ENCODE measurements around the gene DGKQ. TPM values are rescaled to one million over a fixed set of nuclear protein-coding genes. Genes with fewer than 3 reads are reported as not detected.

Gene DGKQ
- total RNA-seq, 4 donors from 2014 or later, result 51.8 to 147 (median 86.0) TPM

DNA sequence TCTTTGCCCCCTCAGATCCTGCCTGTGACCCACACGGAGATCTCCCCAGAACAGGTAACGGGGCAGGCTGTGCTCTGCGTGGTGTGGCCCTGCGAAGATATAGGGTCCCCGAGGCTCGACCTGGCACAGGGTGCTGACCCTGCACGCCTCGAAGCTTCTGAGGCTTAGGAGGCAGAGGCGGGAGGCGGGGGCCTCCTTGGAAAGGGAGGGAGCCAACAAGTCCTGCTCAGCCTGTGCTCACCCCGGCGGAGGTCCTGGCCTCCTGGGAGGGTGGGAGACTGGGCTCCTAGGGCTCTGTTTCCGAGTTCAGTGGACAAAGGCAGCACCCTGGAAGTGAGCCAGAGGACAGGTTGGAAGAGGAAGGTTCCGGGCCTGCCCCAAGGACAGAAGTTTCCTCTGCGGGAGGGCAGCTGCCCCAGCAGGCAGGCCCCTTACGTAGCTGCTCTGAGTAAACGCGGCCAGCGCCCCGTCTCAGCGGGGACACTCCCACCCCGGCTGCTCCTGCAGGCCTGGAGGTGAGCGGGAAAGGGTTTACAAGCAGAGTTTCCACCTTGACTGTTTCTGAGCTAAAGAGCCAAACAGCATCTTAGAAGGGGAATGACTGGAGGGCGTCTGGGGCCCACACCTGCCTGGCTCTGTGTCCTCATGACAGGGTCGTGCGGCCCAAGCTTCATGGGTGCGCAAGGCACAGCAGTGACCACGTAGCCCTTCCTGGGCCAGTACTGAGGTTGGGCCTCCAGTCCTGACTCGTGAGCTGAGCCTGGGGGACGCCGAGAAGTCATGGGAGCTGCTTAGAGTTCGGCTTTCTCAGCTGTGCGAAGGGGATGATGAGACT, 25.1 kb downstream of the DGKQ start:
- no peaks in the 10 kb centered on the region for H3K4me1 ChIP-seq
- no peaks in the 10 kb centered on the region for H3K9me3 ChIP-seq
- no peak overlapping the region for H3K27ac ChIP-seq
- no peaks in the 10 kb centered on the region for H3K36me3 ChIP-seq
- WGBS, 2 donors (ENCODE audit: low coverage in 1 of 2), result 72 to 85% methylated on average over 4 to 31 of the region's 33 CpGs
- in situ Hi-C loops (cut with MboI; ENCODE audit: low pct_ligation_motif_present in 1 of 4, low pct_unique_long_range_greater_than_20kb in 1 of 4, low sequenced_read_pairs in 3 of 4), result no loop called here
- no peaks in the 10 kb centered on the region for H3K27me3 ChIP-seq
- intact Hi-C loops (cut with DNase I; ENCODE audit: low total_unique reads), result no loop called here
- DNase-seq, result no peak
- no peak overlapping the region for H3K4me3 ChIP-seq
- TF ChIP-seq POLR2A (IDR thresholded peaks at IDR 0.05) (no peak), POLR2AphosphoS5 (IDR thresholded peaks at IDR 0.05) (no peak), EP300 (IDR thresholded peaks at IDR 0.05; ENCODE audit: low read depth) (no peak)
- TF ChIP-seq, protein P1, sequence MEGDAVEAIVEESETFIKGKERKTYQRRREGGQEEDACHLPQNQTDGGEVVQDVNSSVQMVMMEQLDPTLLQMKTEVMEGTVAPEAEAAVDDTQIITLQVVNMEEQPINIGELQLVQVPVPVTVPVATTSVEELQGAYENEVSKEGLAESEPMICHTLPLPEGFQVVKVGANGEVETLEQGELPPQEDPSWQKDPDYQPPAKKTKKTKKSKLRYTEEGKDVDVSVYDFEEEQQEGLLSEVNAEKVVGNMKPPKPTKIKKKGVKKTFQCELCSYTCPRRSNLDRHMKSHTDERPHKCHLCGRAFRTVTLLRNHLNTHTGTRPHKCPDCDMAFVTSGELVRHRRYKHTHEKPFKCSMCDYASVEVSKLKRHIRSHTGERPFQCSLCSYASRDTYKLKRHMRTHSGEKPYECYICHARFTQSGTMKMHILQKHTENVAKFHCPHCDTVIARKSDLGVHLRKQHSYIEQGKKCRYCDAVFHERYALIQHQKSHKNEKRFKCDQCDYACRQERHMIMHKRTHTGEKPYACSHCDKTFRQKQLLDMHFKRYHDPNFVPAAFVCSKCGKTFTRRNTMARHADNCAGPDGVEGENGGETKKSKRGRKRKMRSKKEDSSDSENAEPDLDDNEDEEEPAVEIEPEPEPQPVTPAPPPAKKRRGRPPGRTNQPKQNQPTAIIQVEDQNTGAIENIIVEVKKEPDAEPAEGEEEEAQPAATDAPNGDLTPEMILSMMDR (IDR thresholded peaks at IDR 0.05), result no peak

GRCh38 chr4:947491-947971, 25.8 kb downstream of the DGKQ start:
- no peak for TF ChIP-seq POLR2AphosphoS5 (IDR thresholded peaks at IDR 0.05)
- no peak for TF ChIP-seq POLR2A (IDR thresholded peaks at IDR 0.05)
- TF ChIP-seq, protein P1 (IDR thresholded peaks at IDR 0.05), result no peak
- TF ChIP-seq EP300 (IDR thresholded peaks at IDR 0.05; ENCODE audit: low read depth), result no peak
- H3K4me3 ChIP-seq, result no peak overlapping the region
- no peaks in the 10 kb centered on the region for H3K36me3 ChIP-seq
- intact Hi-C loops (cut with DNase I; ENCODE audit: low total_unique reads), result no loop called here
- in situ Hi-C loops (cut with MboI; ENCODE audit: low pct_ligation_motif_present in 1 of 4, low pct_unique_long_range_greater_than_20kb in 1 of 4, low sequenced_read_pairs in 3 of 4), result no loop called here
- no peaks in the 10 kb centered on the region for H3K27me3 ChIP-seq
- DNase-seq, result no peak
- no peaks in the 10 kb centered on the region for H3K4me1 ChIP-seq
- 85% methylated on average over 17 of the region's 19 CpGs; no CpG with 5 or more reads in 1 of the 2 donors for WGBS, 2 donors (ENCODE audit: low coverage in 1 of 2)
- H3K27ac ChIP-seq, result no peak overlapping the region
- H3K9me3 ChIP-seq, result no peaks in the 10 kb centered on the region

GRCh38 chr4:946517-947471, 26.6 kb downstream of the DGKQ start:
- TF ChIP-seq, protein P1 (IDR thresholded peaks at IDR 0.05), result no peak
- TF ChIP-seq EP300 (IDR thresholded peaks at IDR 0.05; ENCODE audit: low read depth), result no peak
- TF ChIP-seq POLR2A (IDR thresholded peaks at IDR 0.05), result no peak
- TF ChIP-seq POLR2AphosphoS5 (IDR thresholded peaks at IDR 0.05), result no peak
- Histone ChIP-seq H3K27me3 (no peaks in the 10 kb centered on the region), H3K4me3 (no peak overlapping the region), H3K9me3 (no peaks in the 10 kb centered on the region), H3K4me1 (no peaks in the 10 kb centered on the region), H3K27ac (no peak overlapping the region), H3K36me3 (no peaks in the 10 kb centered on the region)
- intact Hi-C loops (cut with DNase I; ENCODE audit: low total_unique reads), result no loop called here
- 91% methylated on average over 62 of the region's 62 CpGs; no CpG with 5 or more reads in 1 of the 2 donors for whole genome bisulfite sequencing, 2 donors (ENCODE audit: low coverage in 1 of 2)
- no peak for DNase-seq
- in situ Hi-C loops (cut with MboI; ENCODE audit: low pct_ligation_motif_present in 1 of 4, low pct_unique_long_range_greater_than_20kb in 1 of 4, low sequenced_read_pairs in 3 of 4), result no loop called here

DNA sequence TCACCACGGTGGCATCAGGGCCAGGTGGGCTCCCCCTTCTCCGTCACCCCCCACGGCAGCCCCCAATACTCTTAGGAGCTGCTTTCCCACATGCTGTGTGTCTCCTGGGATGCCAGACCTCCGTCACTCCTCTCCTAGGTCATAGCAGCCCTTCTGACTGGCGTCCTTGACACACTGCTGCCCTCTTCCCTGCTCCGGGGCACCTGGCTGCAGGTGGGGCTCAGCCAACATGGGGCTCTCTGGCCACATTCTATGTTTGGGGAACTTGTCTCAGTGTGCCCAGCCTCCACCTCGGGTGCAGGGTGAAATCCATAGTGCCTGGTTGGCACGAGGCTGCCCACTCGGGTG, 27.3 kb downstream of the DGKQ start:
- Histone ChIP-seq H3K27ac (no peak overlapping the region), H3K27me3 (no peaks in the 10 kb centered on the region), H3K4me1 (no peaks in the 10 kb centered on the region), H3K4me3 (no peak overlapping the region), H3K9me3 (no peaks in the 10 kb centered on the region), H3K36me3 (no peaks in the 10 kb centered on the region)
- intact Hi-C loops (cut with DNase I; ENCODE audit: low total_unique reads) (no loop called here), in situ Hi-C loops (cut with MboI; ENCODE audit: low pct_ligation_motif_present in 1 of 4, low pct_unique_long_range_greater_than_20kb in 1 of 4, low sequenced_read_pairs in 3 of 4) (no loop called here)
- TF ChIP-seq POLR2A (IDR thresholded peaks at IDR 0.05), result no peak
- TF ChIP-seq EP300 (IDR thresholded peaks at IDR 0.05; ENCODE audit: low read depth), result no peak
- TF ChIP-seq, protein P1 (IDR thresholded peaks at IDR 0.05), result no peak
- no peak for TF ChIP-seq POLR2AphosphoS5 (IDR thresholded peaks at IDR 0.05)
- WGBS, 2 donors (ENCODE audit: low coverage in 1 of 2), result 81 to 82% methylated on average over 3 to 9 of the region's 9 CpGs
- no peak for DNase-seq

Data from transverse colon (tissue), 4 donors.